Body of pancreas (tissue), 4 donors: ENCODE measurements around the gene MTMR3.

Source experiments
- POLR2A ChIP-seq, 3 donors: fragments of 450-650 bp; IDR thresholded peaks; one replicate each; pipeline ENCODE4 v1.6.1; 2016; ENCODE audit warnings: antibody characterized with exemption in 3 of 3, mild to moderate bottlenecking in 2 of 3
- TF ChIP-seq, protein P1 (sequence below), 7 experiments: fragments of 450-650 bp in 4 of 7; fragments of 200-600 bp in 3 of 7; sonication (generic) in 3 of 7; IDR thresholded peaks; one replicate each; pipeline ENCODE4 v1.5.1; 2016 to 2019; ENCODE audit warnings: antibody characterized with exemption in 7 of 7

DNA sequence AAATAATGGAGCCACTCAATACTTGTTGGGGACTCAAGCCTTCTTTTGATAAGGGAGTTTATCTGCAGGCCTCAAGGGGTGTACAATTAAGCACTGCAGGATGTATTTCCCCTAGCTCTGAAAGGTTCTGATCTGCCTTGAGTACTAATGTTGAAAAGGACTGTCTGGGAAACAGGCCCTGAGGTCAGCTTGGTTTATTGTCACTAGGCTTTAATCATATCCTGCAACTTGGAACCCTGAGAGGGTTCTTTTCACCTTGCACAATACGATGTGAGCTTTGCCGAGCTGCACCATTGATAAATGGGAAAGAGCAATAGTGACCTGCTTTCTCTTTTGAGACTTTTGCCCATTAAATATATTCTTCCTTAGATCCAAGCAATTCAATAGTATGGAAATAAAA, 165.7 kb downstream of the MTMR3 start:
- TF ChIP-seq, protein P1, sequence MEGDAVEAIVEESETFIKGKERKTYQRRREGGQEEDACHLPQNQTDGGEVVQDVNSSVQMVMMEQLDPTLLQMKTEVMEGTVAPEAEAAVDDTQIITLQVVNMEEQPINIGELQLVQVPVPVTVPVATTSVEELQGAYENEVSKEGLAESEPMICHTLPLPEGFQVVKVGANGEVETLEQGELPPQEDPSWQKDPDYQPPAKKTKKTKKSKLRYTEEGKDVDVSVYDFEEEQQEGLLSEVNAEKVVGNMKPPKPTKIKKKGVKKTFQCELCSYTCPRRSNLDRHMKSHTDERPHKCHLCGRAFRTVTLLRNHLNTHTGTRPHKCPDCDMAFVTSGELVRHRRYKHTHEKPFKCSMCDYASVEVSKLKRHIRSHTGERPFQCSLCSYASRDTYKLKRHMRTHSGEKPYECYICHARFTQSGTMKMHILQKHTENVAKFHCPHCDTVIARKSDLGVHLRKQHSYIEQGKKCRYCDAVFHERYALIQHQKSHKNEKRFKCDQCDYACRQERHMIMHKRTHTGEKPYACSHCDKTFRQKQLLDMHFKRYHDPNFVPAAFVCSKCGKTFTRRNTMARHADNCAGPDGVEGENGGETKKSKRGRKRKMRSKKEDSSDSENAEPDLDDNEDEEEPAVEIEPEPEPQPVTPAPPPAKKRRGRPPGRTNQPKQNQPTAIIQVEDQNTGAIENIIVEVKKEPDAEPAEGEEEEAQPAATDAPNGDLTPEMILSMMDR (IDR thresholded peaks at IDR 0.05): no peak
- TF ChIP-seq POLR2A (IDR thresholded peaks at IDR 0.05): no peak
